Stimulated activated CD8-positive, alpha-beta memory T cell treated with anti-CD3 and anti-CD28 coated beads, Interleukin-7, amount 100 ng/mL, for 48 hours (primary cell): Measurements from ENCODE around the gene PRSS53.

Experiments used
- DNase-seq, 2 donors: peaks; one replicate each; pipeline ENCODE4 v3.0.0-alpha.2; 2020; ENCODE audit warnings: low read depth in 1 of 2; ENCODE audit errors: extremely low read depth in 1 of 2

Gene PRSS53

GRCh38 chr16:31099860-31100638 is 11.3 kb upstream of the PRSS53 start:
- DNase-seq: no peak

- peak; percentile 86 to 92 for DNase-seq
Measured at GRCh38 chr16:31094424-31095120, 5.8 kb upstream of the PRSS53 start, which contains the start of gene VKORC1. TSS of gene VKORC1 (minus strand) at chr16:31094797. CDS start at chr16:31094729, 68 bp downstream.

- no peak for DNase-seq
Measured at GRCh38 chr16:31094088-31094423, 5.3 kb upstream of the PRSS53 start.

- no peak for DNase-seq
Measured at GRCh38 chr16:31093132-31093703, 4.5 kb upstream of the PRSS53 start.

GRCh38 chr16:31092330-31092729 is 3.6 kb upstream of the PRSS53 start:
- no peak for DNase-seq

- no peak for DNase-seq
Measured at GRCh38 chr16:31090540-31090939, 1.8 kb upstream of the PRSS53 start.

- DNase-seq: no peak
Measured at GRCh38 chr16:31089199-31089598, 456 bp upstream of the PRSS53 start.

GRCh38 chr16:31087971-31088370 is 772 bp downstream of the PRSS53 start:
- DNase-seq: no peak

- no peak for DNase-seq
Measured at GRCh38 chr16:31087481-31087880, 1.3 kb downstream of the PRSS53 start.

- no peak for DNase-seq
Measured at GRCh38 chr16:31086629-31086906, 2.2 kb downstream of the PRSS53 start.

- DNase-seq: no peak
Measured at GRCh38 chr16:31085873-31086628, 2.7 kb downstream of the PRSS53 start.

- no peak for DNase-seq
Measured at GRCh38 chr16:31085411-31085810, 3.3 kb downstream of the PRSS53 start.

GRCh38 chr16:31084584-31085302 is 4.0 kb downstream of the PRSS53 start:
- DNase-seq: no peak

GRCh38 chr16:31083981-31084380 is 4.8 kb downstream of the PRSS53 start:
- DNase-seq: no peak

GRCh38 chr16:31083556-31083955 is 5.2 kb downstream of the PRSS53 start:
- DNase-seq: no peak

- no peak for DNase-seq
Measured at GRCh38 chr16:31083081-31083480, 5.7 kb downstream of the PRSS53 start.

- no peak for DNase-seq
Measured at GRCh38 chr16:31082368-31083045, 6.2 kb downstream of the PRSS53 start.

GRCh38 chr16:31081428-31082351 is 7.1 kb downstream of the PRSS53 start:
- no peak for DNase-seq

- DNase-seq: no peak
Measured at GRCh38 chr16:31080756-31081419, 7.9 kb downstream of the PRSS53 start.
